Effector memory CD8-positive, alpha-beta T cell (primary cell): ENCODE data around the gene PTCH1.

ENCODE experiments used
- ATAC-seq: fragments of 150-1000 bp; cut with Tn5 transposase; replicated peaks from 2 replicates; pipeline ENCODE4 v1.10.0; 2021; ENCODE audit warnings: mild to moderate bottlenecking, moderate library complexity
- DNase-seq, 3 experiments: peaks; one replicate each; pipeline ENCODE4 v3.0.0; 2021
- H3K27ac Mint-ChIP-seq, 2 donors: one replicate each; pipeline ENCODE4 v1.8.0; 2022; ENCODE audit warnings: mild to moderate bottlenecking in 2 of 2, mixed read lengths in 2 of 2, moderate library complexity in 2 of 2
- H3K27me3 Mint-ChIP-seq, 2 donors: one replicate each; pipeline ENCODE4 v1.8.0; 2022; ENCODE audit warnings: mixed read lengths in 2 of 2
- H3K36me3 Mint-ChIP-seq: one replicate; pipeline ENCODE4 v1.8.0; 2022; ENCODE audit warnings: mild to moderate bottlenecking, moderate library complexity, mixed read lengths; ENCODE audit not compliant: insufficient read depth
- H3K4me1 Mint-ChIP-seq, 2 donors: one replicate each; pipeline ENCODE4 v1.8.0; 2022; ENCODE audit warnings: low read depth in 2 of 2, mixed read lengths in 2 of 2
- H3K4me3 Mint-ChIP-seq, 2 donors: one replicate each; pipeline ENCODE4 v1.8.0; 2022; ENCODE audit warnings: mild to moderate bottlenecking in 2 of 2, mixed read lengths in 2 of 2, moderate library complexity in 2 of 2
- H3K9me3 Mint-ChIP-seq, 2 donors: one replicate each; pipeline ENCODE4 v1.8.0; 2022; ENCODE audit warnings: mixed read lengths in 2 of 2

PTCH1 gene

GRCh38 chr9:95433096-95433819, 83.5 kb downstream of the PTCH1 start:
- Mint-ChIP-seq H3K4me1 (peaks cover 11 to 15% of the 10 kb centered on the region in 2 donors), H3K4me3 (no peak overlapping the region), H3K27me3 (no peaks in the 10 kb centered on the region), H3K36me3 (no peaks in the 10 kb centered on the region), H3K27ac (peak overlapping the region in 1 of 2 donors; percentile 13), H3K9me3 (no peaks in the 10 kb centered on the region)
- no peak for DNase-seq
- ATAC-seq: no peak

GRCh38 chr9:95431286-95431685, 85.5 kb downstream of the PTCH1 start:
- H3K27me3 Mint-ChIP-seq: no peaks in the 10 kb centered on the region
- H3K4me1 Mint-ChIP-seq: peaks cover 13% of the 10 kb centered on the region in 2 donors
- ATAC-seq: no peak
- H3K36me3 Mint-ChIP-seq: no peaks in the 10 kb centered on the region
- no peak overlapping the region for H3K4me3 Mint-ChIP-seq
- DNase-seq: no peak
- H3K27ac Mint-ChIP-seq: no peak overlapping the region
- no peaks in the 10 kb centered on the region for H3K9me3 Mint-ChIP-seq

- H3K4me3 Mint-ChIP-seq: no peak overlapping the region
- no peaks in the 10 kb centered on the region for H3K9me3 Mint-ChIP-seq
Observed at GRCh38 chr9:95429948-95430620, 86.7 kb downstream of the PTCH1 start.

GRCh38 chr9:95429096-95429495, 87.7 kb downstream of the PTCH1 start:
- H3K36me3 Mint-ChIP-seq: no peaks in the 10 kb centered on the region
- DNase-seq: no peak
- H3K4me1 Mint-ChIP-seq: peaks cover 7 to 11% of the 10 kb centered on the region in 2 donors
- ATAC-seq: no peak
- H3K27ac Mint-ChIP-seq: no peak overlapping the region
- H3K27me3 Mint-ChIP-seq: no peaks in the 10 kb centered on the region
- H3K9me3 Mint-ChIP-seq: no peaks in the 10 kb centered on the region
- no peak overlapping the region for H3K4me3 Mint-ChIP-seq

More at GRCh38 chr9:95429948-95430620, 86.7 kb downstream of the PTCH1 start:
- no peaks in the 10 kb centered on the region for H3K27me3 Mint-ChIP-seq
- no peaks in the 10 kb centered on the region for H3K36me3 Mint-ChIP-seq
- DNase-seq: no peak
- H3K4me1 Mint-ChIP-seq: peaks cover 12 to 18% of the 10 kb centered on the region in 2 donors
- ATAC-seq: no peak
- H3K27ac Mint-ChIP-seq: no peak overlapping the region

GRCh38 chr9:95425910-95426551, 90.7 kb downstream of the PTCH1 start:
- Mint-ChIP-seq H3K9me3 (peaks cover 2 to 8% of the 10 kb centered on the region in 2 donors), H3K27me3 (peaks cover 0 to 11% of the 10 kb centered on the region in 2 donors), H3K27ac (peak overlapping the region; percentile 32 to 62), H3K4me3 (peak overlapping the region; percentile 65 to 71), H3K36me3 (peaks cover 5% of the 10 kb centered on the region), H3K4me1 (peaks cover 7 to 11% of the 10 kb centered on the region in 2 donors)
- DNase-seq (no peak), ATAC-seq (no peak)

- H3K4me3 Mint-ChIP-seq: no peak overlapping the region
- H3K27ac Mint-ChIP-seq: no peak overlapping the region
- H3K36me3 Mint-ChIP-seq: peaks cover 5% of the 10 kb centered on the region
Observed at GRCh38 chr9:95422650-95423049, 94.1 kb downstream of the PTCH1 start.

GRCh38 chr9:95420518-95420917, 96.3 kb downstream of the PTCH1 start:
- H3K4me1 Mint-ChIP-seq: peaks cover 0 to 2% of the 10 kb centered on the region in 2 donors
- ATAC-seq (no peak), DNase-seq (no peak)
- no peak overlapping the region for H3K4me3 Mint-ChIP-seq
- H3K36me3 Mint-ChIP-seq: peaks cover 5% of the 10 kb centered on the region
- peaks cover 8 to 17% of the 10 kb centered on the region in 2 donors for H3K27me3 Mint-ChIP-seq
- H3K27ac Mint-ChIP-seq: no peak overlapping the region
- peaks cover 2 to 8% of the 10 kb centered on the region in 2 donors for H3K9me3 Mint-ChIP-seq

More at GRCh38 chr9:95422650-95423049, 94.1 kb downstream of the PTCH1 start:
- H3K4me1 Mint-ChIP-seq: peaks cover 7 to 11% of the 10 kb centered on the region in 2 donors
- no peak for ATAC-seq
- H3K27me3 Mint-ChIP-seq: peaks cover 0 to 11% of the 10 kb centered on the region in 2 donors
- DNase-seq: no peak
- peaks cover 2 to 8% of the 10 kb centered on the region in 2 donors for H3K9me3 Mint-ChIP-seq

GRCh38 chr9:95419444-95419843, 97.3 kb downstream of the PTCH1 start:
- Mint-ChIP-seq H3K9me3 (peaks cover 2 to 8% of the 10 kb centered on the region in 2 donors), H3K27me3 (peaks cover 11 to 19% of the 10 kb centered on the region in 2 donors), H3K4me3 (no peak overlapping the region), H3K27ac (no peak overlapping the region), H3K36me3 (peaks cover 5% of the 10 kb centered on the region), H3K4me1 (no peaks in the 10 kb centered on the region)
- DNase-seq: no peak
- ATAC-seq: no peak

- ATAC-seq (no peak), DNase-seq (no peak)
- no peaks in the 10 kb centered on the region for H3K4me1 Mint-ChIP-seq
- H3K27ac Mint-ChIP-seq: no peak overlapping the region
- no peaks in the 10 kb centered on the region for H3K36me3 Mint-ChIP-seq
- H3K9me3 Mint-ChIP-seq: no peaks in the 10 kb centered on the region
- peaks cover 21 to 27% of the 10 kb centered on the region in 2 donors for H3K27me3 Mint-ChIP-seq
- H3K4me3 Mint-ChIP-seq: no peak overlapping the region
Observed at GRCh38 chr9:95415158-95415557, 101.6 kb downstream of the PTCH1 start.

GRCh38 chr9:95413793-95414192, 103.0 kb downstream of the PTCH1 start:
- Mint-ChIP-seq H3K4me1 (no peaks in the 10 kb centered on the region), H3K4me3 (no peak overlapping the region), H3K27ac (no peak overlapping the region), H3K9me3 (no peaks in the 10 kb centered on the region), H3K27me3 (peaks cover 21 to 29% of the 10 kb centered on the region in 2 donors), H3K36me3 (no peaks in the 10 kb centered on the region)
- no peak for DNase-seq
- ATAC-seq: no peak

GRCh38 chr9:95411054-95411892, 105.5 kb downstream of the PTCH1 start:
- Mint-ChIP-seq H3K27me3 (peaks cover 26 to 28% of the 10 kb centered on the region in 2 donors), H3K9me3 (no peaks in the 10 kb centered on the region), H3K27ac (no peak overlapping the region), H3K4me1 (no peaks in the 10 kb centered on the region), H3K36me3 (no peaks in the 10 kb centered on the region), H3K4me3 (no peak overlapping the region)
- DNase-seq (no peak), ATAC-seq (no peak)

GRCh38 chr9:95409650-95410426, 106.9 kb downstream of the PTCH1 start:
- Mint-ChIP-seq H3K9me3 (no peaks in the 10 kb centered on the region), H3K27me3 (peaks cover 19 to 20% of the 10 kb centered on the region in 2 donors), H3K4me1 (no peaks in the 10 kb centered on the region), H3K4me3 (no peak overlapping the region), H3K36me3 (no peaks in the 10 kb centered on the region), H3K27ac (no peak overlapping the region)
- ATAC-seq: no peak
- DNase-seq: no peak
